GM10266 (cell line): ENCODE measurements around the gene CLCN7.

Experiments used
- DNase-seq: peaks from one replicate; pipeline ENCODE4 v3.0.0; 2012; ENCODE audit errors: extremely low spot score
- CTCF ChIP-seq: IDR thresholded peaks from 2 replicates; pipeline ENCODE4 v1.5.1; 2012; ENCODE audit warnings: mild to moderate bottlenecking, low read depth; ENCODE audit not compliant: control insufficient read depth, insufficient read depth; ENCODE audit errors: missing control alignments

The CLCN7 gene

GRCh38 chr16:1451702-1452392 lies 23.0 kb downstream of the CLCN7 start:
- TF ChIP-seq CTCF = no peak
- DNase-seq = no peak

GRCh38 chr16:1450841-1451240 lies 24.0 kb downstream of the CLCN7 start:
- TF ChIP-seq CTCF = no peak
- DNase-seq = no peak

DNA sequence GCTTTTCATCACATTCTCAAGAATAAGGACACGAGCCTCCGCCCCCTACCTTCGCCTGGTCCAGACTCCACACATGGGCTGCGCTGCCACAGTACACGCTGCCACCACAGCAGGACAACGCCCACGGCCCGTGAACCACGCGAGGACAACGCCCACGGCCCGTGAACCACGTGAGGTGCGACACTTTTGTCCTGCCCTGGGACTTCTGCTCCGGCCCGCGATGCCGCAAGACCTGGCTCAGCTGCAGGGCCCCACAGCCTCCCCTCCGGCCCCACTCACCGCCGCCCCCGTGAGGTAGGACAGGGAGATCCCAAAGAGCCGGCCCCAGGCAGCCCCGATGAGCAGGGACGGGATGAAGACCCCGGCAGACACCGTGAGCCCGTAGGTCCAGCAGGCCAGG lies 24.6 kb downstream of the CLCN7 start:
- DNase-seq = no peak

GRCh38 chr16:1449201-1449788 lies 25.5 kb downstream of the CLCN7 start:
- no peak for TF ChIP-seq CTCF
- DNase-seq = no peak

More for the DNA sequence above, 24.6 kb downstream of the CLCN7 start:
- TF ChIP-seq CTCF = peak; percentile 6

GRCh38 chr16:1448536-1449116 lies 26.2 kb downstream of the CLCN7 start:
- no peak for TF ChIP-seq CTCF
- no peak for DNase-seq

- TF ChIP-seq CTCF = no peak
- no peak for DNase-seq
Observed at GRCh38 chr16:1447965-1448364, 26.9 kb downstream of the CLCN7 start.
